ENCODE data around the gene POFUT2.

Gene POFUT2

GRCh38 chr21:45270306-45270821 lies 17.3 kb downstream of the POFUT2 start:
- TF ChIP-seq REST (IDR thresholded peaks at IDR 0.05; ENCODE audit: insufficient read depth in 1 of 2, low read depth in 2 of 2, low read length in 2 of 2) (no peak), FOXP2 (optimal IDR thresholded peaks at IDR 0.05; ENCODE audit: borderline replicate concordance, extremely low read depth, extremely low read length, insufficient read depth) (no peak), POLR2AphosphoS5 (IDR thresholded peaks at IDR 0.05; ENCODE audit: low read depth, low read length) (no peak), SIN3A (IDR thresholded peaks at IDR 0.05; ENCODE audit: borderline replicate concordance, insufficient read depth, low read length) (no peak), TAF1 (IDR thresholded peaks at IDR 0.05; ENCODE audit: borderline replicate concordance, insufficient read depth, low read length) (no peak)

- TF ChIP-seq SIN3A (IDR thresholded peaks at IDR 0.05; ENCODE audit: borderline replicate concordance, insufficient read depth, low read length) (no peak), FOXP2 (optimal IDR thresholded peaks at IDR 0.05; ENCODE audit: borderline replicate concordance, extremely low read depth, extremely low read length, insufficient read depth) (no peak), TAF1 (IDR thresholded peaks at IDR 0.05; ENCODE audit: borderline replicate concordance, insufficient read depth, low read length) (no peak), REST (IDR thresholded peaks at IDR 0.05; ENCODE audit: insufficient read depth in 1 of 2, low read depth in 2 of 2, low read length in 2 of 2) (no peak), POLR2AphosphoS5 (IDR thresholded peaks at IDR 0.05; ENCODE audit: low read depth, low read length) (no peak)
These were observed 17.8 kb downstream of the POFUT2 start for GRCh38 chr21:45269861-45270260.

GRCh38 chr21:45267390-45267760 lies 20.3 kb downstream of the POFUT2 start:
- no peak for TF ChIP-seq FOXP2 (optimal IDR thresholded peaks at IDR 0.05; ENCODE audit: borderline replicate concordance, extremely low read depth, extremely low read length, insufficient read depth)
- TF ChIP-seq TAF1 (IDR thresholded peaks at IDR 0.05; ENCODE audit: borderline replicate concordance, insufficient read depth, low read length) = no peak
- TF ChIP-seq SIN3A (IDR thresholded peaks at IDR 0.05; ENCODE audit: borderline replicate concordance, insufficient read depth, low read length) = no peak
- no peak for TF ChIP-seq POLR2AphosphoS5 (IDR thresholded peaks at IDR 0.05; ENCODE audit: low read depth, low read length)
- TF ChIP-seq REST (IDR thresholded peaks at IDR 0.05; ENCODE audit: insufficient read depth in 1 of 2, low read depth in 2 of 2, low read length in 2 of 2) = no peak

GRCh38 chr21:45266518-45267389 lies 20.9 kb downstream of the POFUT2 start:
- no peak for TF ChIP-seq FOXP2 (optimal IDR thresholded peaks at IDR 0.05; ENCODE audit: borderline replicate concordance, extremely low read depth, extremely low read length, insufficient read depth)
- TF ChIP-seq TAF1 (IDR thresholded peaks at IDR 0.05; ENCODE audit: borderline replicate concordance, insufficient read depth, low read length) = no peak
- no peak for TF ChIP-seq SIN3A (IDR thresholded peaks at IDR 0.05; ENCODE audit: borderline replicate concordance, insufficient read depth, low read length)

GRCh38 chr21:45265721-45266517 lies 21.8 kb downstream of the POFUT2 start:
- TF ChIP-seq TAF1 (IDR thresholded peaks at IDR 0.05; ENCODE audit: borderline replicate concordance, insufficient read depth, low read length) (no peak), REST (IDR thresholded peaks at IDR 0.05; ENCODE audit: insufficient read depth in 1 of 2, low read depth in 2 of 2, low read length in 2 of 2) (no peak), POLR2AphosphoS5 (IDR thresholded peaks at IDR 0.05; ENCODE audit: low read depth, low read length) (no peak), SIN3A (IDR thresholded peaks at IDR 0.05; ENCODE audit: borderline replicate concordance, insufficient read depth, low read length) (no peak), FOXP2 (optimal IDR thresholded peaks at IDR 0.05; ENCODE audit: borderline replicate concordance, extremely low read depth, extremely low read length, insufficient read depth) (no peak)

Data from PFSK-1 (cell line).